ENCODE results near the gene FUT8. TPM values are rescaled to one million over a fixed set of nuclear protein-coding genes. Genes with fewer than 3 reads are reported as not detected.

FUT8 gene
- total RNA-seq, 4 donors from 2014 or later = 5.5 to 25.4 (median 8.8) TPM

DNA sequence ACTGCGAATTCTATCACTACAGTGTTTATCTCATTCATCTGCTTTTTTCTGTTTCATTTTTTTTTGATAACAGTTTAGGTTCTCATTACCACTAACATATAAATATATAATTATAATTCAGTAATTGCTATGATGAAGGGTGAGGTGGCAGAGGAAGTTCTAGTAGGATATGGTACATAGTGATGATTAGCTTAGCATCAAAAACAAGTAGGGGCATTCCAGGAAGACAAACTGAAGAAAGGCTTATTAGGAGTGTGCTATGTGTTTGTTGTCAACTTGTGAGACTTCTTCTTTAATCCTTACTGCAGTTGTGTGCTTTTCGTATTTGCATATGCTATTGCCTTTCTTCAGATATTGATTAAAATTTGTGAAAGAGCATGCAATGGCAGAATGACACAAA is 20.6 kb downstream of the FUT8 start:
- no peak for DNase-seq
- H3K9me3 ChIP-seq = no peaks in the 10 kb centered on the region
- H3K27ac ChIP-seq = no peak overlapping the region
- no peak for TF ChIP-seq CTCF (IDR thresholded peaks at IDR 0.05)
- TF ChIP-seq POLR2A (IDR thresholded peaks at IDR 0.05) = no peak
- WGBS, 2 donors = 90% methylated on average over 2 of the region's 2 CpGs
- no peaks in the 10 kb centered on the region for H3K27me3 ChIP-seq
- no peak overlapping the region for H3K4me3 ChIP-seq
- intact Hi-C loops (cut with DNase I) = no loop called here
- peaks cover 0 to 11% (median 0%) of the 10 kb centered on the region in 3 donors for H3K36me3 ChIP-seq
- peaks cover 0 to 11% (median 0%) of the 10 kb centered on the region in 3 donors for H3K4me1 ChIP-seq

DNA sequence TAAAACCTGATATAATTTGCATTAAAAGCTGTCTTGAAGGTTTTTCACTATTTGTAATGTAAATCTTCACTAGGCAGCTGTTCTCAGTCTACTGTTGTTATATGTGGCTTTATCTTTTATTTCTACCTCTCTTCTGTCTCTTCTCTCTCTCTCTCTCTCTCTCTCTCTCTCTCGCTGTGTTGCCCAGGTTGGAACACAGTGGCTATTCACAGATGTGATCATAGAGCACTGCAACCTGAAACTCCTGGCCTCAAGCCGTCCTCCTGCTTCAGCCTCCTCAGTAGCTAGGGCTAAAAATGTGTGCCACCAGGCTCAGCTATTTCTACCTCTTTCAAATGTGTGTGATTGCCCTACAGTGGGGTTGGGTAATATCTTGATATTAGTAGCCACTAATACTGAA is 21.1 kb downstream of the FUT8 start:
- no peak overlapping the region for H3K27ac ChIP-seq
- no peak for DNase-seq
- 55 to 100% methylated on average over 2 of the region's 2 CpGs for WGBS, 2 donors
- no peak overlapping the region for H3K4me3 ChIP-seq
- TF ChIP-seq POLR2A (IDR thresholded peaks at IDR 0.05) = no peak
- no peak for TF ChIP-seq CTCF (IDR thresholded peaks at IDR 0.05)
- intact Hi-C loops (cut with DNase I) = no loop called here
- H3K36me3 ChIP-seq = peaks cover 0 to 11% (median 0%) of the 10 kb centered on the region in 3 donors
- H3K27me3 ChIP-seq = no peaks in the 10 kb centered on the region
- H3K4me1 ChIP-seq = peaks cover 0 to 16% (median 0%) of the 10 kb centered on the region in 3 donors
- H3K9me3 ChIP-seq = no peaks in the 10 kb centered on the region

- Histone ChIP-seq H3K36me3 (peaks cover 0 to 11% (median 0%) of the 10 kb centered on the region in 3 donors), H3K27me3 (no peaks in the 10 kb centered on the region), H3K27ac (no peak overlapping the region), H3K9me3 (no peaks in the 10 kb centered on the region), H3K4me1 (peaks cover 0 to 22% (median 0%) of the 10 kb centered on the region in 3 donors), H3K4me3 (no peak overlapping the region)
- 42 to 63% methylated on average over 3 of the region's 3 CpGs for WGBS, 2 donors
- TF ChIP-seq CTCF (IDR thresholded peaks at IDR 0.05) (no peak), POLR2A (IDR thresholded peaks at IDR 0.05) (no peak)
- intact Hi-C loops (cut with DNase I) = no loop called here
- DNase-seq = no peak
Observed at GRCh38 chr14:65434216-65434850, 21.8 kb downstream of the FUT8 start.

- Histone ChIP-seq H3K27me3 (no peaks in the 10 kb centered on the region), H3K9me3 (no peaks in the 10 kb centered on the region), H3K36me3 (peaks cover 0 to 11% (median 0%) of the 10 kb centered on the region in 3 donors), H3K4me1 (peaks cover 0 to 18% (median 0%) of the 10 kb centered on the region in 3 donors), H3K27ac (no peak overlapping the region), H3K4me3 (no peak overlapping the region)
- no peak for TF ChIP-seq POLR2A (IDR thresholded peaks at IDR 0.05)
- no peak for TF ChIP-seq CTCF (IDR thresholded peaks at IDR 0.05)
- 74 to 78% methylated on average over 1 of the region's 1 CpG for WGBS, 2 donors
- no peak for DNase-seq
- intact Hi-C loops (cut with DNase I) = no loop called here
Observed at GRCh38 chr14:65438266-65438933, 25.9 kb downstream of the FUT8 start.

DNA sequence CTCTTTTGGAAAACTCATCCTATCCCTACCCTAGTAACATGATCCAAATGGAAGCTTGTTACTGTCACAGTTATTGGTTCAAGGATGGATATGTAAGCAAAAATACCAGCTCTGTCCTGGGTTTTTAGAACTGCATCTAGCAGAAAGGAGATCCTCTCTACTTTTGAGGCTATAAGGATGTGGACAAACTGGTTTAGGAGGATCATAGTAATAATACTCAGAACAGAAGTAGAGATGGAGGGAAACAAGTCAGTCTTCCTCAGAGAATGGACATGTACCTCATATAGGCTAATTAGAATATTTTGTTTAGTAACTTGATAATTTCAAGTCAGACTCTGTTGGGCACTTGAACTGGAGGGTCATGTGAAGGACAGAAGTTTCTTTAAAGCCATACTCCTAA is 26.6 kb downstream of the FUT8 start:
- Histone ChIP-seq H3K27me3 (no peaks in the 10 kb centered on the region), H3K4me1 (peaks cover 0 to 12% (median 0%) of the 10 kb centered on the region in 3 donors), H3K36me3 (peaks cover 0 to 11% (median 0%) of the 10 kb centered on the region in 3 donors), H3K9me3 (no peaks in the 10 kb centered on the region), H3K4me3 (no peak overlapping the region), H3K27ac (no peak overlapping the region)
- DNase-seq = no peak
- intact Hi-C loops (cut with DNase I) = no loop called here
- TF ChIP-seq POLR2A (IDR thresholded peaks at IDR 0.05) (no peak), CTCF (IDR thresholded peaks at IDR 0.05) (no peak)
